ENCODE data around the gene IL36B.
"Not testable (repeated sequence)": the region's sequence is repeated elsewhere in the genome, so short reads cannot be mapped to it uniquely, and the experiment has no call there.

The IL36B gene

DNA sequence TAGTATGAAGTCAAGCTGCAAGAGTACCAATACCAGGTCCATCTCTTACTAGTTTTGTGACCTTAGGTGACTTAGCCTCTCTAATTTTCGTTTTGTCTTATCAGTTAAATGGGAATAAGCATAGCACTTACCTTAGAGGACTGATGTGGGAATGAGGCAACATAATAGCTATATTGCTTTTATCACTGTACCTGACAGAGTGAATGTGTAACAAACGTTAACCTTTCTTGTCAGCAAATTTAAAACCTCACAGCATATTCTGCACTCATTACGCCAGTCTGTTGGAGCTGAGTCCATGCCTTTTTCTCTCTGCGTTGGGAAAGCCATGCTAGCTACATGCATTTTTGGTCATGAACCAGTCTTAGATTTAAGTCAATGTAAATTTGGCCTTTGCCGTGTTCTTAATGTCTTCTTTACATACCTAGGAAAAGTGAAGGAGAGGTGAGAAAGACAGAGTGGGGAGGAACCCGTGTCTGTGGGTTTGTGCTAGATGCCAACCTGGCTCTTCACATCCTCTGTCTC is at the start of gene IL36B:
IL36B (minus strand) TSS at position 472 of the 522 bp plus-strand sequence.
- DNase-seq = peak in 1 of 42 donors; percentile 3
- intact Hi-C loops (cut with DNase I) = no loop called here

DNA sequence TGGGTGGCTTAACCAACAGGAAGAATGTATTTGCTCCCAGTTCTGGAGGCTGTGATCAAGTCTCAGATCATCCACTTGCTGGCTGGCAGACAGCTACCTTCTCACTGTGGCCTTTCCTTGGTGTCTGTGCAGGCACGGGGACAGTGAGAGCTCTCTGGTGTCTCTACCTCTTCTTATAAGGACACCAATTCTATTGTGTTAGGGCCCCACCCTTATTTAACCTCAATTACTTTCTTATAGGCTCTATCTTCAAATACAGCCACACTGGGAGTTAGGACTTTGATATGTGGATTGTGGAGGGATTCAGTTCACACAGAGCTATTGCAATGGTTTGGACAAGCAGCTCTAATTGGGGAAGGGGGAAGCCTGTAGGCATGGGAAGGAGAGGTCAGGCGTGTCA is 49.5 kb upstream of the IL36B start:
- no peak for DNase-seq
- intact Hi-C loops (cut with DNase I) = no loop called here

DNA sequence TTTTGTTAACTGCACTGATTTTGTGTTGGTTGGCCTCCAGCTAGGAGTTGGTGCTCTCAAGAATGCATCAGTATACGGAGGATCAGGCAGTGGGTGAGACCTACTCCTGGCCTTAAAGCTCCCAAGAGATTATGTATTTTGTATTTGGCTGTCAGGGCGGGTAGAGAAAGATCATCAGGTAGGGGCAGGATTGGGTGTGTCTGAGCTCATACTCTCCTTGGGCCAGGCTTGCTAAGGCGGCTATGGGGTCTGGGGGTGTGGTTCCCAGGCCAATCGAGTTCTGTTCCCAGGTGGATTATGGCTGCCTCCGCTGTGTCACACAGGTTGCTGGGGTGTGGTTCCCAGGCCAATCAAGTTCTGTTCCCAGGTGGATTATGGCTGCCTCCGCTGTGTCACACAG is 45.9 kb upstream of the IL36B start:
- intact Hi-C loops (cut with DNase I) = no loop called here
- no peak for DNase-seq

DNA sequence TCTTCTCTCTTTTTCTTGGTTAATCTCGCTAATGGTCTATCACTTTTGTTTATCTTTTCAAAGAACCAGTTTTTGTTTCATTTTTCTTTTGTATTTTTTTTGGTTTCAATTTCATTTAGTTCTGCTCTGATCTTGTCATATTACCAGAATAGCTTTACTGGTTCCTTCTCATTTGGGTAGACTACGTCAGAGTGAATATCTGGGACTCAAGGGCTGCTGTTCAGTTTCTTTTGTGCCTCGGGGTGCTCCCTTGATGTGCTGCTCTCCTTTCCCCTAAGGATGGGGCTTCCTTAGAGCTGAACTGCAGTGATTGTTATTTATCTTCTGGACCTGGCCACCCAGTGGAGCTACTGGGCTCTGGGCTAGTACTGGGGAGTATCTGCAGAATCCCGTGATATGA is 45.4 kb upstream of the IL36B start:
- DNase-seq = no peak
- intact Hi-C loops (cut with DNase I) = no loop called here

DNA sequence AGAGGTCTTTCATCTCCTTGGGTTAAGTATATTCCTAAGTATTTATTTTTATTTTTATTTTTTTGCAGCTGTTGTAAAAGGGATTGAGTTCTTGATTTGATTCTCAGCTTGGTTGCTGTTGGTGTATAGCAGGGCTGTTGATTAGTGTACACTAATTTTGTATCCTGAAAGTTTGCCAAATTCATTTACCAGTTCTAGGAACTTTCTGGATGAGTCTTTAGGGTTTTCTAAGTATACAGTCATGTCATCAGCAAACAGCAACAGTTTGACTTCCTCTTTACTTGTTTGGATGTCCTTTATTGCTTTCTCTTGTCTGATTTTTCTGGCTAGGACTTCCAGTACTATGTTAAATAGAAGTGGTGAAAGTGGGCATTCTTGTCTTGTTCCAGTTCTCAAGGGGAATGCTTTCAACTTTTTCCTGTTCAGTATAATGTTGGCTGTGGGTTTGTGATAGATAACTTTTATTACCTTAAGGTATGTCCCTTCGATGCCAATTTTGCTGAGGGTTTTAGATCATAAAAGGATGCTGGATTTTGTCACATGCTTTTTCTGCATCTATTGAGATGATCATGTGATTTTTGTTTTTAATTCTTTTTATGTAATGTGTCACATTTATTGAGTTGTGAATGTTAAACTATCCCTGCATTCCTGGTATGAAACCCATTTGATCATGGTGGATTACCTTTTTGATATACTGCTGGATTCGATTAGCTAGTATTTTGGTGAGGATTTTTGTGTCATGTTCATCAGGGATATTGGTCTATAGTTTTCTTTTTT is 44.4 kb upstream of the IL36B start:
- DNase-seq; intact Hi-C loops (cut with DNase I): not testable (repeated sequence)

DNA sequence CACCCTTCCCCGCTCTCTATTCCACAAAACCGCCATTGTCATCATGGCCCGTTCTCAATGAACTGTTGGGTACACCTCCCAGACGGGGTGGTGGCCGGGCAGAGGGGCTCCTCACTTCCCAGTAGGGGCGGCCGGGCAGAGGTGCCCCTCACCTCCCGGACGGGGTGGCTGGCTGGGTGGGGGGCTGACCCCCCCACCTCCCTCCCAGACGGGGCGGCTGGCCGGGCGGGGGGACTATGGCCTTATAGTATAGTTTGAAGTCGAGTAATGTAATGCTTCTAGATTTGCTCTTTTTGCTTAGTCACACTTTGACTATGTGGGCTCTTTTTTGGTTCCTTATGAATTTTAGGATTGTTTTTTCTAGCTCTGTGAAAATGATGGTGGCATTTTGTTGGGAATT is 43.6 kb upstream of the IL36B start:
- DNase-seq; intact Hi-C loops (cut with DNase I): not testable (repeated sequence)

DNA sequence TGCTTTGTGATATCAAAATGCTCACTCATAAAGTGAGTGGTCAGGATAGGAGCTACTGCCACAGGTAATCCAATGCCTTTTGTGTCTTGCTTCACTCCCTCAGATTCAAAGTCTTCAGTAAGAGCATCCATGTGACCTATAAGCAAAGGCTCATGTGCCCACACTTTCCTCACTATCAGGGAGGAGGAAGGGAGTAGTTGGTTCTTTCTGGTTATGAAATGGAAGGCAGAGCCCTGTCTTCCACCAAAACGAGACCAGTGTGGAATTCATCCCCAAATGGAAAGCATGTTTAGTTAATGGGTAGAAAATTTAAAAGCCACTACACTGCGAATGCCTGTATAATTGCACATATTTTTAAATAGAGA is 40.9 kb upstream of the IL36B start:
- intact Hi-C loops (cut with DNase I) = no loop called here
- no peak for DNase-seq

DNA sequence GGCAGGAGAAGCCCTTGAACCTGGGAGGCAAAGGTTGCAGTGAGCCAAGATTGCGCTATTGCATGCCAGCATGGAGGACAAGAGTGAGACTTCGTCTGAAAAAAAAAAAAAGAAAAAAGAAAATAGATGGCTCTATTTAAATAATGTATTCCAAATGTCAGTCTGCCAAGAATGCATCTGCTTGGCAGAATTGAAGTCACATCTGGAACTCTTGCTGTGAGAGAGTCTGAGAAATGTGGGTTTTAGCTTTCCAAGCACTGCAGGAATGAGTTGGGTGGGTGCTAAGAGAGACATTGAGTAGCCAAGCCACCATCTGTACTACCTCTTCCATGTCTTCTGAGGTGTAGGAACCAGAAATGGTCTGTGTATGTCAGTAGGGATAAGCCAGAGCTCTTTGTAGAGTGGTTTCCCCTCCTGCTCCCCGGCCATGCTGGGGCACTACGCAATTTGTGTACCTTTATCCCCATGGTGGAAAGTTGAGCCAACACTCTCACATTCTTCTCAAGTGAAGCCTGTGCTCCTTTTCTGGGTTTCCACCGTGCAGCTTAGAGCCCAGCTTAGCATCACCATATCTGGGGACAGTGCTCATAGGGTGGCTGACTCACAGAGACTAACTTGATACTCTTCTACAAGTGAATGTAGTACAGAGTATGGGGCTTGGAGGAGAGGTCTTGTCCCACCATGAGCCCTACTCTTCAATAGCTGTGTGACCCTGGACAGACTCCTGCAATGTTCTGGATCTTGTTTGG is 40.4 kb upstream of the IL36B start:
- no peak for DNase-seq

DNA sequence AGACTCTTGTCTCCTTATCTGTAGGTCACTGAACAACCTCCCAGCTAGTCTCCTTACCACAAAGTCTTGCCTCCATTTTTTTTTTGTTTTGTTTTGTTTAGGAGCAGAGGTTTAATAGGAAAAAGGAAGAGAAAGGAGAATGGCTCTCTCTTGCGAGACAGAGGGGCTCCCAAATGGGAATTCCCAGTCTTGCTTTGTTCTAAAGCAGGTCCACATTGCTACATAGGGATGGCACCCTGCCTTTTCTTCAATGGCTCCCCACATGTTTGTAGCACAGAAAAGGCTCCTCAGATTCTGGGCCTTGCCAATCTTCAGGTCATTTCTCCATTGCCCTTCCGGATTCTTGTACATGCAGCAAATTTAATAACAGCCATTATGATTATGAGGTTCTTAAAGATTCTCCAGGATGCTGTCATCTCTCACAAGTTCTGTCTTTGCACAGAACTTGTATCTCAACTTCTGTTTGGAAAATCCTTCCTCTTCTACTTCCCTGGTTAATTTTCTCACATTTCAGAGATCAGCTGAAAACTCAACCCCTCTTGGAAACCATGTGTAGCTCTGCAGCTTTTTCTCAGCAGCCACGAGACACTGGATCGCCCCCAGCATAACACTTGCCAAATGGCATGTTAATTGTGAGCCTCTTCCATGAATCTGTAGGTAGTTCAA is 38.7 kb upstream of the IL36B start:
- intact Hi-C loops (cut with DNase I) = no loop called here
- no peak for DNase-seq

More for the DNA sequence above, 40.4 kb upstream of the IL36B start:
- intact Hi-C loops (cut with DNase I) = no loop called here

DNA sequence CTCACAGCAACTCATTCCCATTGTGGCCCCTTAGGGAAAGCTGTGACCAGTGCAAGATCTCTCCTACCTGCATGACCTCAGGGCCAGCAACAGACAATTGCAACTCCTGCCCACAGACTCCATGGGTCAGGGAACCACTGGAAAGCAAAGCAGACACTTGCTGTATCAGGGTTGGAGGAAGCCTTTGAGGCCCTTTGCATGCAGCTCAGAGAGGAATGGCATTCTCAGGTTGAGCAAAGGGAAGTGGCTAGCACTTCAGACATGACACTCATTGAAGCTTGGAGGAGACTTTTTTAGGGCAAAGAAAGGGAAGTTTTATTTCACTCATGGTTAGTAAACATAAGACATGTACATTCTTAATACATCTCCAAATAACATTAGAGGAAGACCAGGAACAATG is 37.2 kb upstream of the IL36B start:
- DNase-seq = peak in 1 of 42 donors; percentile 3
- intact Hi-C loops (cut with DNase I) = no loop called here

DNA sequence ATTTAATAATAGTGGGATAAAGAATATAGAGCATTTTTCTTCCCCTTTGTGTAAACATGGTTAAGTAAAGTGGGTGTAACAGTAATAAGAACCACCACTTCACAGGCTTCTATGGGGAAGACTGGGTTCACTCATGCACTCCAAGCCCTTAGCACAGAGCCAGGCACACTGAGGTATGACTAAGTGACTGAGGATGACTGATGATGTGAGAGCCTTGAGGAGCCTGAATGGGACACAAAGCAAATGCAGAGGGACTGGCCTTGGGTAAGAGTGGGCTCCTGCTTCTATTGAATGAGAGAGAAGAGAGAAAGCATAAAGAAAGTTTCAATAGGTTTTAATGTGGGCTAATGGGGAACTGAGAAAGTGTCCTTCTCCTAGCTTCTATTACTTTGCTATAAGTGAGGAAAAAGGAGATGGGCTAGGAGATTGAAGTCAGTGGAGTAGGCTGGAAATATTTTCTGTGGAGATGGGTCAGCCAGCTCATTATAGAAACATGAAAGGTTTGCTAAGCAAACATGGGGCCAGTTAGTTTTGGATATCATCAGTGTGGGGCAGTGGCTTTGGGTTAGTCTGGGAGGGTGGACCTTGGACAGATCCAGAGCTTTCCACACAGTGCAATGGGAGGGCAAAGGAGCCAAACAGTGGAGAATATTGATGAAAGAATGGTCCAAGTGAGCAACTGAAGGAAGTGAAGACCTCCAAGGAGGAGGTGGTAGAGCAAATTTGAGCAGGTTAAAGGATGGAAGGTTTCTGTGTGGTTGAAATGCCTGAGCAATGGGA is 35.7 kb upstream of the IL36B start:
- no peak for DNase-seq
- intact Hi-C loops (cut with DNase I) = no loop called here

DNA sequence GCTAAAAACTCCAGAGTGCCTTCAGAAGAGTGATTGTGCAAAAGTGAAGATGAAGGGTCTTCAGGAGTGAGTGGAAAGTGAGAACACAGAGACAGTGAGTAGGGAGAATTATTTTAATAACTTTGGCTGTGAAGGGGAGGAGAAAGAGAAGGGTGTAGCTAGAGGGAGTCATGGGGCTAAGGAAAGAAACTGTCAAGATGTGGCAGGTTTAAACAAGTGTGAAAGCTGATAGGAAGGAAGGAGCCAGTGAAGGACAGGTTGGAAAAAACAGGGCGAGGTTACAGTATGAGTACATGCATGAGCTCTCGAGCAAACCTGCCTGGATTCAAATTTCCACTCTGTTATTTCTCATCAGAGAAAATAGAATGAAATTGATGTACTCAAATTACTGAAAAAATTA is 32.9 kb upstream of the IL36B start:
- intact Hi-C loops (cut with DNase I) = no loop called here
- DNase-seq = no peak

DNA sequence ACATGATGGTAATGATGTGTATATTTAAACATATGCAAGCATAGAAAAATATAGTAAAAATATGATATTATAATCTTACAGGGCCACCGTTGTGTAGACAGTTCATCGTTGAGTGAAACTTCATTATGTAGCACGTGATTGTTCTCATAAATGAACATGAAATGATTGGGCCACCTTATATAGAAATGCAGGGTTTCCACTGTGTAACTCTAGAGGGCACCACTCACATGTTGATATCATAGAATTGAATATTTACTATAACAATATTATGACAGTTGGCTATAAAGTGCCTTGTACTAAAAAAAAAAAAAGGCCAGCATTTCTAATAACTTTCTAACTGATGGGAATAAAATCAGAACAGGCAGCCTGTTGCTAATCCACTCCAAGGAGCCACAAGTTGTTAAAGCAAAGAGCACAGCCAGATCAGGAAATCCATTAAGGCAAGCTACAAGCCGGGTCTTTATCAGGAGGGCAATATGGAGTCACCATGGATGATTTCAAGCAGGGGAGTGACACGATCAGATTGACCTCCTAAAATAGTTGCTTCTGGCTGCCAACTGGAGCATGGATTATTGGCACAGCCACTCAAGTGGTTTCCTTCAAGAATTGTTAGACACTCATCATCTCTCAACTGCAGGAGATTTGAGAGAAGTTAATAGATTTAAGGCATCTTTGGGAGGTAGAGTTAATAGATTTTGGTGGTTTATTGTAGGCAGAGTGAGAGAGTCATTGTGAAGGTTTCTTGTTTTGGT is 31.8 kb upstream of the IL36B start:
- no peak for DNase-seq
- intact Hi-C loops (cut with DNase I) = no loop called here

DNA sequence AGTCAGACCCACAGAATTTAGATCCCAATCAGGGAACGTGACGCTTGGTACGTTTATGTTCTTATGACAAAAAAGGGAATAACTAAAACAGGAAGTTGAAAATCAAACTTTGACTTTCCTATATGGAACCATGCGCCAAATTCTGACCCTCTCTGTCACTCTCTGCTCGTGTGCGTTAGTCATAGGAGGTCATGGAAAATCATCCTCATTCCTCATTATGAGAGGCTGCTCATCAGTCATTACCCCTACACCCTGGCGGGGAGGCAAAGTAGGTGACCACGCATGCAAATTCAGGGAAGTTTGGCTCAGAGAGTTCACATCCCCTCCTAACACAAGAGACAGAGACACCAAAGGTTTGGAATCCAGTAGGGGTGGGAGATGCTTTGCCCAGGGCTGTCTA is 30.6 kb upstream of the IL36B start:
- intact Hi-C loops (cut with DNase I) = no loop called here
- no peak for DNase-seq

DNA sequence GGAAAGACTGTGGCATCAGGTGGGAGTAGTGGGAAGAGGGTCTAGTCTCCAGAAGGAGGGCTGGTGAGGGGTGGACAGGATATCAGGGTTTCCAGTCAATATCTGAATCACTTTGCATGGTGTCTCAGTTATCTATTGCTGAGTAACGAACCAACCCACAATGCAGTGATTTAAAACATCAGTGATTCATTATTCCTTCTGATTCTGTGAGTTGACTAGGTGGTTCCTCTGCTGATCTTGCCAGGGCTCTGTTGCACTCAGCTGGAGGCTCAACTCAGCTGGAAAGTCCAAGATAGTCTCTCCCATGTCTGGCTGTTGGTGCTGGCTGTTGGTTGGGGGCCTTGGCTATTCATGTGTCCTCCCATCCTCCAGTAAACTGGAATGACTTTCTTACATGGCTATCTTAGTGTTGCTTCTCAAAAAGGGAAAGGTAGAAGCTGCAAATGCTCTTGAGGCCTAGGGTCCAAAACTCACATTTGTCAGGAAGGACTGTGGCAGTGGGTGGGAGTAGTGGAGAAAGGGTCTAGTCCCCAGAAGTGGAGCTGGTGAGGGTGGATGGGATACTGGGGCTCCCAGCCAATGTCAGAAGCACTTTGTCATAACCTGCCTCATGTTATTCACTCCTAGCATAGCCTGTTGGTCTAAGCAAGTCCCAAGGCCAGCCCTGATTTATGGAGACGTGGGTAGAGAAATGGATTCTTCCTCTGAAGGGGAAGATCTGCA is 29.0 kb upstream of the IL36B start:
- no peak for DNase-seq
- intact Hi-C loops (cut with DNase I) = no loop called here

DNA sequence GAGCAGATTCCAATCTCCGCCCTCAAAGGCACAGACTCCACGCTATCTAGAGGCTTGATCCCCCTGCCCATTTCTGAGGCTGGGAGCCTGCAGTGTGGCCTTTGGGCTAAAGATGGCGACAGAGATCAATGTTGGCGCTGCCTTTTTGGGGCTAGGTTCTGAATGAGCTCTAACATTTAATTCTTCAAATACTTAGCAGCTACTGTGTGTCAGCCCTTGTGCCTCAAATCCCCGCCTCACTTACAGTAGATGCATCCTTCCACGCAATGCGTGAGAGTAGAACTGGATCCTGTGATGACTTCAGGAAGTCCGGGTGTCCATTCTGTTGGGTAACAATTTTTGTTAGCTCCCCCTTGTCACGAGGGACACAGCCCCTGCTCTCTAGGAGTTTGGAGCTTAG is 27.5 kb upstream of the IL36B start:
- intact Hi-C loops (cut with DNase I) = no loop called here
- DNase-seq = peak in 34 of 42 donors; percentile 7 to 62 (median 26)

DNA sequence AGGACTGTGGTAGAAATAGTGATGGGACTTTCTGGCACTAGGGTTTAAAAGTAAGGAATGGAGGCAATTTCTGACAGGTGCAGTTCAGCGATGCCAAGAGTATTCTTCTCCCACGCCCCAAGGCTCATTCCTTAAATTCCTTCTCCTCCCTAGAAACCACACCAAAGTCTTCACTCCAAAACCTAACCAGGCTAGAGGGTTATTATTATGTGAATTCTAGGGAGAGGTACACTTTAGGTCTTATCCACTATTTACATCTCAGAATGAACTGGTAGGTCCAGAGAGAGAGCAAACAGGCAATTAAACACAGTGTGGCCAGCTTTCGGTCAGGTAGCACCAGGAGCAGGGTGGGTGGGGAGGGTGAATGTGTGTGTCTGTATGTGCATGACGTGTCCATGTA is 26.5 kb upstream of the IL36B start:
- intact Hi-C loops (cut with DNase I) = no loop called here
- DNase-seq = no peak

DNA sequence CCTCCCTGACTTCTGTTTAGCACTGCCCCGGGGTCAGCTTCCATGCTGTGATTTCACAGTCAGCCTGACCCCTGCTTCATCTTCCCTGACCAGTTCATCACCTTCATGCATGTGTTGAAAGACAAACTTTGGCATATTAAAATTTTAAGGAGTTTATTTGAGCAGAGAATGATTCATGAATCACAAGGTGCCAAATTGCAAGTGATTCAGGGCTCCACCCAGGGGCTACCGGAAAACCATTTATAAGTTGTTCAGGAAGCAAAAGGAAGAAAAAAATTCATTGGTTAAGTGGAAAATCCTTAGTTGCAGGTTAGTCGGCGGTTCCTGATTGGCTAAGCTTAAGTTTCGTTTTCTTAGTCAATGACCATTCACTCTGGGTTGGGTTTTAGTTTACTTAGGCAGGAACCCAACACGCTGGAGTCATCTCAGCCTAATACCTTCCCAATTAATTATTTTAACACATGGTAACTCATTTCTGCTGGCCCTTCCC is 25.7 kb upstream of the IL36B start:
- no peak for DNase-seq
- intact Hi-C loops (cut with DNase I) = no loop called here

Measured in head of caudate nucleus (tissue), 42 donors.